Neural cell (in vitro differentiated cells): ENCODE data around the gene SLC44A4.
"Not testable (repeated sequence)": the region's sequence is repeated elsewhere in the genome, so short reads cannot be mapped to it uniquely, and the experiment has no call there.

Source experiments
- CTCF ChIP-seq: fragments of 450-650 bp; IDR thresholded peaks from 2 replicates; pipeline ENCODE4 v1.5.1; 2014; ENCODE audit warnings: antibody characterized with exemption, mild to moderate bottlenecking, moderate library complexity; ENCODE audit not compliant: poor library complexity, severe bottlenecking
- POLR2AphosphoS5 ChIP-seq: IDR thresholded peaks from 2 replicates; pipeline ENCODE4 v1.6.1; 2012

GRCh38 chr6:31909298-31909697, 30.5 kb upstream of the SLC44A4 start:
- TF ChIP-seq CTCF, POLR2AphosphoS5: not testable (repeated sequence)
